ENCODE results near the gene CDC14C. TPM values are rescaled to one million over a fixed set of nuclear protein-coding genes. Genes with fewer than 3 reads are reported as not detected.
A peak's percentile ranks its signal among the peaks of the same experiment; 100 is the strongest.
"Not testable (repeated sequence)": the region's sequence is repeated elsewhere in the genome, so short reads cannot be mapped to it uniquely, and the experiment has no call there.

CDC14C gene
- polyA plus RNA-seq: 0.06 TPM
- long read RNA-seq, donor 1: 0 reads
- long read RNA-seq, donor 2: 0 reads
- long read RNA-seq, donor 3: 0 reads
- long read RNA-seq, donor 4: 0 reads
- long read RNA-seq, donor 5: 0 reads
- long read RNA-seq, donor 6: 0 reads
- long read RNA-seq, donor 7: 0 reads
- long read RNA-seq, donor 8: 0 reads
- long read RNA-seq, donor 9: 0 reads
- long read RNA-seq, donor 10: 0 reads
- long read RNA-seq, donor 11: 0 reads

- Histone ChIP-seq H3K27me3 (ENCODE audit: control insufficient read depth, insufficient read depth, low read length) (no peaks in the 10 kb centered on the region), H3K4me3 (ENCODE audit: low read length) (no peak within 1 kb of the TSS), H3K9me3 (ENCODE audit: control insufficient read depth, low read depth, low read length) (peaks cover 5% of the 10 kb centered on the region), H3K27ac (ENCODE audit: low read length) (no peak within 1 kb of the TSS), H3K4me1 (ENCODE audit: control insufficient read depth, insufficient read depth, low read length) (no peaks in the 10 kb centered on the region), H3K36me3 (ENCODE audit: control insufficient read depth, insufficient read depth, low read length) (no peaks in the 10 kb centered on the region)
- WGBS (ENCODE audit: insufficient coverage, low lambda C conversion rate): no CpG with 5 or more reads among the region's 46 CpGs
- DNase-seq: no peak
These were observed at the start of gene CDC14C for GRCh38 chr7:48924433-48924832. CDC14C (plus strand) TSS chr7:48924547; CDS start chr7:48924673, 126 bp downstream.

GRCh38 chr7:48875045-48875916 lies 49.1 kb upstream of the CDC14C start:
- WGBS (ENCODE audit: insufficient coverage, low lambda C conversion rate): 100% methylated on average over 1 of the region's 14 CpGs
- peak; percentile 28 to 43 for DNase-seq
- H3K4me1 ChIP-seq (ENCODE audit: control insufficient read depth, insufficient read depth, low read length): no peaks in the 10 kb centered on the region

GRCh38 chr7:48876087-48876486 lies 48.3 kb upstream of the CDC14C start:
- WGBS (ENCODE audit: insufficient coverage, low lambda C conversion rate): no CpG with 5 or more reads among the region's 3 CpGs
- DNase-seq: no peak
- Histone ChIP-seq H3K4me1 (ENCODE audit: control insufficient read depth, insufficient read depth, low read length) (no peaks in the 10 kb centered on the region), H3K4me3 (ENCODE audit: low read length) (no peak overlapping the region), H3K36me3 (ENCODE audit: control insufficient read depth, insufficient read depth, low read length) (no peaks in the 10 kb centered on the region), H3K27me3 (ENCODE audit: control insufficient read depth, insufficient read depth, low read length) (no peaks in the 10 kb centered on the region), H3K9me3 (ENCODE audit: control insufficient read depth, low read depth, low read length) (no peaks in the 10 kb centered on the region), H3K27ac (ENCODE audit: low read length) (no peak overlapping the region)

More at GRCh38 chr7:48875045-48875916, 49.1 kb upstream of the CDC14C start:
- Histone ChIP-seq H3K27me3 (ENCODE audit: control insufficient read depth, insufficient read depth, low read length) (no peaks in the 10 kb centered on the region), H3K36me3 (ENCODE audit: control insufficient read depth, insufficient read depth, low read length) (no peaks in the 10 kb centered on the region), H3K27ac (ENCODE audit: low read length) (no peak overlapping the region), H3K9me3 (ENCODE audit: control insufficient read depth, low read depth, low read length) (no peaks in the 10 kb centered on the region), H3K4me3 (ENCODE audit: low read length) (no peak overlapping the region)

DNA sequence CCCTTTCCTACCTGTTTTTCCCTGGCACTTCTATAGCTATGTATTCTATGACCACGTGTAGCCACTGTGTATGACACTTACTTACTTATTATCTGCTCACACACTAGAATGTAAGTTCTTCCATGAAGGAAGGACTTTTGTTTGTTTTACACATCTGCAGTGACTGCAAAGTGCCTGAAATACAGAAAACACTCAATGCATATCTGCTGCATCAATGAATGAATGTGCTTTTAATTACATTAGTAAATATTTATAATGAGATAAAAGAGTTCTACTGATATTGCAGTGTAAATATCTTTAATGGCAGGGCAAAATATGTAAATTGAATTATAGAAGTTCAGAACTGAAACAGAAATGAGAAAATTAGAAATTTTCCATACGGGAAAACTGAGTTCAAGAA lies 43.5 kb upstream of the CDC14C start:
- H3K4me3 ChIP-seq (ENCODE audit: low read length): no peak overlapping the region
- H3K4me1 ChIP-seq (ENCODE audit: control insufficient read depth, insufficient read depth, low read length): no peaks in the 10 kb centered on the region
- no peak overlapping the region for H3K27ac ChIP-seq (ENCODE audit: low read length)
- WGBS (ENCODE audit: insufficient coverage, low lambda C conversion rate): 75% methylated on average over 2 of the region's 2 CpGs
- H3K9me3 ChIP-seq (ENCODE audit: control insufficient read depth, low read depth, low read length): no peaks in the 10 kb centered on the region
- no peaks in the 10 kb centered on the region for H3K36me3 ChIP-seq (ENCODE audit: control insufficient read depth, insufficient read depth, low read length)
- DNase-seq: no peak
- no peaks in the 10 kb centered on the region for H3K27me3 ChIP-seq (ENCODE audit: control insufficient read depth, insufficient read depth, low read length)

- Histone ChIP-seq H3K36me3 (ENCODE audit: control insufficient read depth, insufficient read depth, low read length) (no peaks in the 10 kb centered on the region), H3K9me3 (ENCODE audit: control insufficient read depth, low read depth, low read length) (peaks cover 4% of the 10 kb centered on the region), H3K4me3 (ENCODE audit: low read length) (no peak overlapping the region), H3K27ac (ENCODE audit: low read length) (no peak overlapping the region), H3K27me3 (ENCODE audit: control insufficient read depth, insufficient read depth, low read length) (no peaks in the 10 kb centered on the region), H3K4me1 (ENCODE audit: control insufficient read depth, insufficient read depth, low read length) (no peaks in the 10 kb centered on the region)
- DNase-seq: no peak
- no CpG with 5 or more reads among the region's 2 CpGs for WGBS (ENCODE audit: insufficient coverage, low lambda C conversion rate)
These were observed 36.8 kb upstream of the CDC14C start for GRCh38 chr7:48887500-48887899.

- Histone ChIP-seq H3K27ac (ENCODE audit: low read length) (no peak overlapping the region), H3K4me3 (ENCODE audit: low read length) (no peak overlapping the region), H3K4me1 (ENCODE audit: control insufficient read depth, insufficient read depth, low read length) (no peaks in the 10 kb centered on the region), H3K9me3 (ENCODE audit: control insufficient read depth, low read depth, low read length) (peaks cover 4% of the 10 kb centered on the region), H3K27me3 (ENCODE audit: control insufficient read depth, insufficient read depth, low read length) (no peaks in the 10 kb centered on the region), H3K36me3 (ENCODE audit: control insufficient read depth, insufficient read depth, low read length) (no peaks in the 10 kb centered on the region)
- WGBS (ENCODE audit: insufficient coverage, low lambda C conversion rate): no CpG with 5 or more reads among the region's 1 CpG
- DNase-seq: no peak
These were observed 29.8 kb upstream of the CDC14C start for GRCh38 chr7:48894574-48894973.

DNA sequence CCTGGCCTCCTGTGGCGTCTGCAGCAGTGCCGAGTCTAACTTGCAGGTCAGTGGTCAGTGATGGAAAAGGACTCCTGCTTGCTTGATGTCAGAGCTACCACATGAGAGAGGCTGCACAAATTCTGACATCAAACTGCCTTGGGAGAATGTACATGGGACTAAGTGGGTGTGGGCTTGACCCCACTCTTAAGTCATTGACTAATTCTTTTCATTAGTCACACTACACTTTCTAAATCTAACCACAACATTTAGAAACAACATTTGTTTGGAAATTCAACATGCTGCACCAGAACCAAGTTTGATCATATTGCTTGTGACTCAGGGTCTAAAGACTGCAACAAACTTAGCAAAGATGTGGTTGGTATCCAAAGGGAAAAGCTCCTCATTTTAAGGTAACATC lies 24.4 kb upstream of the CDC14C start:
- DNase-seq: no peak
- H3K36me3 ChIP-seq (ENCODE audit: control insufficient read depth, insufficient read depth, low read length): no peaks in the 10 kb centered on the region
- no CpG with 5 or more reads among the region's 2 CpGs for WGBS (ENCODE audit: insufficient coverage, low lambda C conversion rate)
- no peaks in the 10 kb centered on the region for H3K9me3 ChIP-seq (ENCODE audit: control insufficient read depth, low read depth, low read length)
- H3K27ac ChIP-seq (ENCODE audit: low read length): no peak overlapping the region
- H3K4me3 ChIP-seq (ENCODE audit: low read length): no peak overlapping the region
- no peaks in the 10 kb centered on the region for H3K27me3 ChIP-seq (ENCODE audit: control insufficient read depth, insufficient read depth, low read length)
- no peaks in the 10 kb centered on the region for H3K4me1 ChIP-seq (ENCODE audit: control insufficient read depth, insufficient read depth, low read length)

DNA sequence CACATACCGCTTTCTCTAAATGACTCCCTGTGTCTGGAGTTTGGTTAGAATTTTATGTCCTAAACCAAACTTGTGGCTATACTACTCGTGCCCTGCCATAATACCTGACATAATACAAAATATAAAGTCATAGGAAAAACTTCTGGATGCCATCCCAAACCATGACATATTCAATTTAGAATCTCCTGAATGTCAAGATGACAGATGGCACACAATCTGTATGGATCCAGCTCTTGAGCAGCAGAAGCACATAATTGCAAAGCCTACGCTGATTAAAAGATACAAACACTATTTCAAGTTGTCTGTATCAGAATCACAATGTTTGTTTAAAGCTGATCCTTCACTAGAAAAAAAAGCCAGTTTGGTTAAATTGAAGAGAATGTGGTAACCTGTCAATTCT lies 22.4 kb upstream of the CDC14C start:
- Histone ChIP-seq H3K27ac (ENCODE audit: low read length) (no peak overlapping the region), H3K27me3 (ENCODE audit: control insufficient read depth, insufficient read depth, low read length) (no peaks in the 10 kb centered on the region), H3K36me3 (ENCODE audit: control insufficient read depth, insufficient read depth, low read length) (no peaks in the 10 kb centered on the region), H3K9me3 (ENCODE audit: control insufficient read depth, low read depth, low read length) (no peaks in the 10 kb centered on the region), H3K4me1 (ENCODE audit: control insufficient read depth, insufficient read depth, low read length) (no peaks in the 10 kb centered on the region), H3K4me3 (ENCODE audit: low read length) (no peak overlapping the region)
- no peak for DNase-seq
- WGBS (ENCODE audit: insufficient coverage, low lambda C conversion rate): 40% methylated on average over 1 of the region's 3 CpGs

GRCh38 chr7:48904975-48905374 lies 19.4 kb upstream of the CDC14C start:
- Histone ChIP-seq H3K4me3 (ENCODE audit: low read length) (no peak overlapping the region), H3K36me3 (ENCODE audit: control insufficient read depth, insufficient read depth, low read length) (no peaks in the 10 kb centered on the region), H3K27me3 (ENCODE audit: control insufficient read depth, insufficient read depth, low read length) (no peaks in the 10 kb centered on the region), H3K27ac (ENCODE audit: low read length) (no peak overlapping the region), H3K4me1 (ENCODE audit: control insufficient read depth, insufficient read depth, low read length) (no peaks in the 10 kb centered on the region), H3K9me3 (ENCODE audit: control insufficient read depth, low read depth, low read length) (no peaks in the 10 kb centered on the region)
- WGBS (ENCODE audit: insufficient coverage, low lambda C conversion rate): no CpG with 5 or more reads among the region's 1 CpG
- no peak for DNase-seq

- not testable (repeated sequence) for H3K4me1 ChIP-seq (ENCODE audit: control insufficient read depth, insufficient read depth, low read length); H3K9me3 ChIP-seq (ENCODE audit: control insufficient read depth, low read depth, low read length); DNase-seq; H3K27me3 ChIP-seq (ENCODE audit: control insufficient read depth, insufficient read depth, low read length); H3K4me3 ChIP-seq (ENCODE audit: low read length); H3K36me3 ChIP-seq (ENCODE audit: control insufficient read depth, insufficient read depth, low read length); H3K27ac ChIP-seq (ENCODE audit: low read length)
- WGBS (ENCODE audit: insufficient coverage, low lambda C conversion rate): 80% methylated on average over 3 of the region's 6 CpGs
These were observed 18.7 kb upstream of the CDC14C start for GRCh38 chr7:48905686-48906085.
